Gastrocnemius medialis (tissue), 4 donors: ENCODE results near the gene CHL1.

Source experiments
- POLR2A ChIP-seq, 2 donors: fragments of 450-650 bp; IDR thresholded peaks; one replicate each; pipeline ENCODE4 v1.6.1; 2017; ENCODE audit warnings: antibody characterized with exemption in 2 of 2, mild to moderate bottlenecking in 2 of 2, moderate library complexity in 2 of 2
- TF ChIP-seq, protein P1 (sequence below), 5 experiments: fragments of 450-650 bp in 3 of 5; fragments of 200-600 bp in 2 of 5; sonication (generic) in 2 of 5; IDR thresholded peaks in 4 of 5; conservative IDR thresholded peaks in 1 of 5; 1 replicate in 4 of 5; 2 replicates in 1 of 5; pipeline ENCODE4 v1.5.1; 2016 to 2019; ENCODE audit warnings: antibody characterized with exemption in 5 of 5, mild to moderate bottlenecking in 3 of 5, moderate library complexity in 3 of 5

DNA sequence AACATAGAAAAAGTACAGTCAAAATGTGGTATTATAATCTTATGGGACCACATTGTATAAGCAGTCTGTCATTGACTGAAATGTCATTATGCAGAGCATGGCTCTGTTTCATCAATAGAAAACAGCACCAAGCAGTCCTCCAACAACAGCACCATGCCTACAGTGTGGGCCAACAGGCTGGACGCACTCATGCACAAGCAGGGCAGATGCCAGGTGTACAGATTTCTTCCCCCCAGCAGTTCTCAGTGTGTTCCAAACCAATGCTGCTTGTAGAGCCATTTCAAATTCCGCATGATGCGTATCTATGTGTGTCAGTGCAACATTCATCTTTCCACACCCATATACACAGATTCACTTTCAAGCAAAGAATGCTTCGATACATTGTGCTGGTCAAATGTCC is 253.1 kb downstream of the CHL1 start:
- TF ChIP-seq, protein P1, sequence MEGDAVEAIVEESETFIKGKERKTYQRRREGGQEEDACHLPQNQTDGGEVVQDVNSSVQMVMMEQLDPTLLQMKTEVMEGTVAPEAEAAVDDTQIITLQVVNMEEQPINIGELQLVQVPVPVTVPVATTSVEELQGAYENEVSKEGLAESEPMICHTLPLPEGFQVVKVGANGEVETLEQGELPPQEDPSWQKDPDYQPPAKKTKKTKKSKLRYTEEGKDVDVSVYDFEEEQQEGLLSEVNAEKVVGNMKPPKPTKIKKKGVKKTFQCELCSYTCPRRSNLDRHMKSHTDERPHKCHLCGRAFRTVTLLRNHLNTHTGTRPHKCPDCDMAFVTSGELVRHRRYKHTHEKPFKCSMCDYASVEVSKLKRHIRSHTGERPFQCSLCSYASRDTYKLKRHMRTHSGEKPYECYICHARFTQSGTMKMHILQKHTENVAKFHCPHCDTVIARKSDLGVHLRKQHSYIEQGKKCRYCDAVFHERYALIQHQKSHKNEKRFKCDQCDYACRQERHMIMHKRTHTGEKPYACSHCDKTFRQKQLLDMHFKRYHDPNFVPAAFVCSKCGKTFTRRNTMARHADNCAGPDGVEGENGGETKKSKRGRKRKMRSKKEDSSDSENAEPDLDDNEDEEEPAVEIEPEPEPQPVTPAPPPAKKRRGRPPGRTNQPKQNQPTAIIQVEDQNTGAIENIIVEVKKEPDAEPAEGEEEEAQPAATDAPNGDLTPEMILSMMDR (IDR thresholded peaks at IDR 0.05 in 4 of 5, conservative IDR thresholded peaks at IDR 0.05 in 1 of 5), result no peak
- TF ChIP-seq POLR2A (IDR thresholded peaks at IDR 0.05), result no peak
